GM18867 (cell line): ENCODE measurements around the gene PLK4.
"Not testable (repeated sequence)": the region's sequence is repeated elsewhere in the genome, so short reads cannot be mapped to it uniquely, and the experiment has no call there.

Experiments used
- ATAC-seq: cut with Tn5 transposase; IDR thresholded peaks from one replicate; pipeline ENCODE4 v1.9.1; 2021; ENCODE audit warnings: mild to moderate bottlenecking, moderate library complexity; ENCODE audit not compliant: unreplicated experiment

PLK4 gene

DNA sequence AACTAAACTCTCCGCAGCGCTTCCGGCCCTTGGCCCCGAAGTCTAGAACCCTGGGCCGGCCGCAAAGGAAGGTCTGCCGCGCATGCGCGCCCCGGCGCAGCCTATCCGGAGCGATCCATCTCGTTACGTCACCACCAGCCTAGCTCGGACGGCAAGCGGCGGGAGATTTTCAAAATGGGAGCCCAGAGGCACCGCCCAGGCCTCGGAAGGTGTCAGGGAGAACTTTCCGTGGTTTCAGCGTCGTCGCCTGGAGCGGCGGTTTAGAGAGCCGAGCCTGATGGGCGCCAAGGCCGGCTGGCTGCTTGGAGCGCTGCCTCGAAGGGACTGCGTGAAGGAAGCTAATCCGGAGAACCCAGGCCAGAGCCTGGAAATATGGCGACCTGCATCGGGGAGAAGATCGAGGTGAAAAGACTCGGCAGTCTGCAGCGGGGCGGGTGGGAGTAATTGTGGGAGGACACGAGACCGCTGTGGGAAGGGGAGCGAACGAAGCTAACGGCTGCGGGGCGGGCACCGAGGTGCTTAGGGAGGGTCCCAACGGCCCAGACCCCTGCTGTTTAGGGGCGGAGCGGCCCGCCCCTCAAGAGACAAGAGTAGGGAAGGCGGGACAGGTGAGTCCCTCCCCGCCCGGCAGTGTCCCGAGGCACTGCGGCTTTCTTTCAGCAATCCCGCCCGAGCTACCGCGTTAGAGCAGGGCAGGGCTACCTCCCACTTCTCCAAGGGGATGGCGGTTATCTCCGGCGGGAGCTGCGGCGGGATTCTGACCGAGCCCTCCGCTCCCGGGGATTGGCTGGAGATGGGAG is at the start of gene PLK4:
Gene PLK4, plus strand, starts transcription at position 131 of the 800 bp plus-strand sequence. Its CDS starts 242 bp downstream, at position 373.
- peak; percentile 92 for ATAC-seq

DNA sequence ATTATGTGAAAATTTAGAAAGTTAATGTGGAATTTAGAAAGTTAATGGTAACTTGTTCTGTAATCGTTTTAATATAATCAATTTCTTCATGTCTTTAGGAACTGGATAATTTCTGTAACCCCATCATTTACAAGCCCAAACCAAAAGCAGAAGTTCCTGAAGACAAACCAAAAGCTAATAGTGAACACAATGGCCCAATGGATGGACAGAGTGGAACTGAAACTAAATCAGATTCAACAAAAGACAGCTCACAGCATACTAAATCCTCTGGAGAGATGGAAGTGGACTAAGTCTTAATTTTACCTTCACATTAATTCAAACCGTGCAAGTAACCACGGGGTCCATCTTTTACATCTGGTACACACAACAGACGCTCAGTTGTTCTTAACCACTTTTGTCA is 48.1 kb upstream of the PLK4 start:
- peak; percentile 66 for ATAC-seq

DNA sequence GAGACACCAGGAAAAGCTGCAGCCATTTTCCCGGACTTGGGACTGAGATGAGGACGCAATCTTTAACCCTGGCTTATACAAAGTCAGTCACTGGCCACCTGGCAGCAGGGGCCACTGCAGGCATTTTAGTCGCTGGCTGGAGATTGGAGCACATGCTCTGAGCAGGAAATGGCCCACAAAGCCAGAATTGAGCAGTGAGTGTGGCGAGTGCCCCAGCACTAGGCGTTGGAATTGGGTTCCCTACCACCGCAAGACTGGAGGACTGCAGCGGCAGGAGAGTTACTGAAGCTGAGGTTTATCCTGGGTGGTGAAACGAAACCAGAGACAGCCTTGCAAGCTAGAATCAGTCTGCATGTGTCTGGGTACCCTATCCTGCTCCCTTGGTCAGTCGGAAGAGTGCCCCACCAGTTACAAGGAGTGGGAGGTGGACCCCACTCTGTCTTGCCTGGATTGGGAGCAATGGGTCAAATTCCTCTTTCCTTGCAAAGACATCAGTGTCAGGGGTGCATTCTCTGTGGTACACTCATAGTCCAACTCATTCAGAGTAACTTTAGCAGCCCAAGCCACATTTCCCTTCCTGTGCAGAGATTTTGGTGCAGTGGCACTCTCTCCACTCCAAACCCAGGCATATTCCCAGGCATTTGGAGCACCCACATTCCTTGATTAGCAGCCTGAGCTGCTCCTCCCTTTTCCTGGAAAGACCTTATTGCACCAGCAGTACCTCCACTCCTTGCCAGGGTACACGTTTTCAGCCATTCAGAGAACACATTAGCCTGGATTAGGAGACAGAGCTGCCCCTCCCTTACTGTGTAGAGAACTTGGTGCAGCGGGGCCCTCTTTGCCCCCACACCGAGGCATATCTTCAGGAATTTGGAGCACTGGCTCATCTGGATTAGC is 36.7 kb upstream of the PLK4 start:
- ATAC-seq = no peak

DNA sequence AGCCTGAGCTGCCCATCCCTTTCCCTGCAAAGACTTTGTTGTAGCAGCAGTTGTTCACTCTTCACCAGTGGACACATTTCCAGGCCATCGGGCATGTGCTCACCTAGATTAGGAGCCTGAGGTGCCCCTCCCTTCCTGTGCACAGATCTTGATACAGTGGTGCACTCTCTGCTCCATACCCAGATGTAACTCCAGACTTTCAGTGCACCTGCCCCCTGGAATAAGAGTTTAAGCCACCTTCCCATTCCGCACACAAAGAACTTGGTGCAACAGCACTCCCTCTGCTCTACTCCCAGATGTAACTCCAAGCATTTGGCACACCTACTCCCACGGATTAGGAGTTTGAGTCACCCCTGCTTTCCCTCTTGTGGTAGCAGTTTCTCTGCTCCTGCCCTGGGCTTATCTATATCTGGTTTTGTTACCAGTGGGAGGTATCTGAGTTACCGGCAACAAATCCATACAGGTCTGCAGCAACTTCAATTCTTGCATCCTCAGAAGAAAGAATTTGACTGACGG is 36.0 kb upstream of the PLK4 start:
- ATAC-seq = no peak

DNA sequence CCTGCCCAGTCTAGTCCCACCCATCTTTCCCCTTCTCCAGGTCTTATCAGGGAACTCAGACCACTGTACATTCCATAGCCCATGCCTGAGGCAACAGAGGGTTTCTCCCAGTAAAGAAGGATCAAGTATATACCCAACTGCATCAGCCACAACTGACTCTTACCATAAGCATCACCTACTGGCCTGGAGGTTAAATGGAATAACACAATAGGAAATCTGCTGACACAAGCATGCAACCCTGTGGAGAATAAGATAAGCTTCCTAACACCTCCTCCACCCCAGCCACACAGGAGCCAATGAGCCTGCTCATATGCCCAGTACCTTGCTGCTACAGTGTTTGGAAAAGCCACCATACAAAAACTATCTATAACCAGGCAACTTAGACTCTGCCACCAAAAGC is 34.6 kb upstream of the PLK4 start:
- no peak for ATAC-seq

DNA sequence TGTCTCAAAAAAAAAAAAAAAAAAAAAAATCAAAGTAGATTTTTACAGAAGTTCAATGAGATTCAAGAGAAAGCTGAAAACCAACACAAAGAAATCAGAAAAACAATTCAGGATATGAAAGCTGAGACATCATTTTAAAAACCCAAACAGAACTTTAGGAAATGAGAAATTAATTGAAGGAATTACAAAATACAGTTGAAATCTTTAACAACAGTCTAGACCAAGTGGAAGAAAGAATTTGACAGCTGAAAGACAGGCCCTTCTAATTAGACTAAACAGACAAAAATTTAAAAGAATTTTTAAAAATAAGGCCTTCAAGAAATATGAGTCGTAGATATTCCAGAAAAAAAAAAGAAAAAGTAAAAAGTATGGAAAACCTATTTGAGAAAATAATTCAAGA is 33.9 kb upstream of the PLK4 start:
- no peak for ATAC-seq

DNA sequence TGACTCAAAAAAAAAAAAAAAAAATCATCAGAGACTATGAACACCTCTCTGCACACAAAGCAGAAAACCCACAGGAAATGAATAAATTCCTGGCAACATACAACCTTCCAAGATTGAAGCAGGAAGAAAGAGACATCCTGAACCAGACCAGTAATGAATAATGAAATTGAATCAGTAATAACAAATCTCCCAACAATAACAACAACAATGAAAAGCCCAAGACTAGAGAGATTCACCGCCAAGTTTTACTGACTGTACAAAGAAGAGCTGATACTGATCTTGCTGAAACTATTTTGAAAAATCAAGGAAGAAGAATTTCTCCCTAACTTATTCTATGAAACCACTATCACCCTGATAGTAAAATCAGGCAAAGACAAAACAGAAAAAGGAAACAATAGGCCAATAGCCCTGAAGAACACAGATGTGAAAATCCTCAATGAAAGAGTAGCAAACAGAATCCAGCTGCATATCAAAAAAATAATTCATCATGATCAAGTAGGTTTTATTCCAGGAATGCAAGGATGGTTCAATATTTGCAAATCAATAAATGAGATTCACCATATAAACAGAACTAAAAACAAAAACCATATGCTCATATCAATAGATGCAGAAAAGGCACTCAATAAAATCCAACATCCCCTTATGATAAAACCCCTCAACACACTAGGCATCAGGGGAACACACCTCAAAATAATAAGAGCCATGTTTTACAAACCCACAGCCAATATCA is 31.0 kb upstream of the PLK4 start:
- no peak for ATAC-seq

DNA sequence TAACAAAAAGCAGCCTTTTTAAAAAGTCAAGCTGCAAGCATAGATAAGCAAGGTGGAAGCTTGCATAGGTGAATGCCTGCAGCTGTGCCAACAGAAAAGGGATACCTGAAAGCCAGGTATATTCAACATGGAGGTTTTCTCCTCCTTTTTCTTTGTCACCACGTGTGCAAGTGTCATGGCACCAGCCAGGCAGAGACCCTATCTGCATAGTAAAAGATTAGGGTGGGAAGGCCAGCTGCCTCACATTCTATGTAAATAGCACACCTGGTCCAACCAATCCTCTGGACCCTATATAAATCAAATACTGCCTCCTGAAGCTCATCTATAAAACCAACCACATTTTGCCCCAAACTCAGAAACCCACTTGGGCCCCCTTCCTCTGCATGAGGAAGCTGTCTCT is 28.0 kb upstream of the PLK4 start:
- no peak for ATAC-seq

DNA sequence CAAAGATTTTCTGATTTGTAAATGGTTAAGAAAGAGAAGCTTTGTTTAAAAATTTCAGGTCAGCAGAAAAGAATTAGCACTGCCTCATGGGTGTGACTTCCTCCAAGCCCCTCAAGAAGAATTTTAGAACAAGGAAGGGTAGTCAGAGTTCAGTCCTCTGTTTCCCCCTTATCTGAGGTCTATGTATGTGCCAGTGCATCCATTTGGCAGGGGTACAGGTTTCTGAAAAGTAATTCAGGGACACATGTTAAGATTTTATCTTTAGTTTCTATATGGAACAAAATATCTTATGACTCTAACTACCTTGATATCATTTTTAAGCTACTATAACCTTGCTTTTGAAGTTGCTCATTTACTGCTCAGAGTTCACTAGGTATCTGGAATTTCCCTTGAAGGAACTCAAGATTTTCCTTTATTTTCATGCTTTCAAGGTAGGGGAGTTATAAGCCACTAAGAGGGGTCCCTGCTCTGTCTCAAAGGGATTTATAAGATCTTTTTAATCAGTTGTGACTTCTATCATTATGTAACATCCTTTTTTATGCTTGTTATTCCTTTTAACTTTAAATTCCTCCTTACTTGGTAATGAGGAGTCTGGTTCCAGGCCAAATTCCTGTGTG is 24.4 kb upstream of the PLK4 start:
- no peak for ATAC-seq

DNA sequence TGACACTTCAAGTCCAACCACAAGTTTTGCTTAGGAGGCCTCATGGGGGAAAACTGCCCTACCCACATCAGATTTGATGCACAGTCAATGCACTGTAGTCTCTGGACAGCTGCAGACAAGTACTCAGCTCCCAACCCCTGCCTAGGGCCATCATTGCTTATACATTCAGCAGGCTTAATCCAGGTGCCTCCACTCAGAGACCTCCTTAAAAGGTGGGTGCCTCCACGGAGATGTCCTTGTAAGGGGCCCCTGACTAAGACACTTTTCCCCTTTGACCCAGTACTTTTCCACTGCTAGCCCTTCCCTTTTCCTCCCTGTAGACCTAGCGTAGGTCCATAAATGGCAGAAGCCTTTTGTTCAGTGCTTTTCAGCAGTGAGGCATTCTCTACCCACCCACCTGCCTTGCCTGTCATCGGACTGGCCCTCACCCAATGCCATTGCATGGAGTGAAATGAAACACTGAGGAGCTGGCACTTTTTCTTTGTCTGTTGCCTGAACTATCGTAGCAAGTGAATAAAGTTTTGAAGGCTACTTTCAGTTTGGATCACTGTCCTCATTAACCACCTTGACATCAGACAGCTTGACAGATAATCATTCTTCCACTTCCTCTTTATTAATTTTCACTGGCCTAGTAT is 23.8 kb upstream of the PLK4 start:
- peak; percentile 94 for ATAC-seq

DNA sequence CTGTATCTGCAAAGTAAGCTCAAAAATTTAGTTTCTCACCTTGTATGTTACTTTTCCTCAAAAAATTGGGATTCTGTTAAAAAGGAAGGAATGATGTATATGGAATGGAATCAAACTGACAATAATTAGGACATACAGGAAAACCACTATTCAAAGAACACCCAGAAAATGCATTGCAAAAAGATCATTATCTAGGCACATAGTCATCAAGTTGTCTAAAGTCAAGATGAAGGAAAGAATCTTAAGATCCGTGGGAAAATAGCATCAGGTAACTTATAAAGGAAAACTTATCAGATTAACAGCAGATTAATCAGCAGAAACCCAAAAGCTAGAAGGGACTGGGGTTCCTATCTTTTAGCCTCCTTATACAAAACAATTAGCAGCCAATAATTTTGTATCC is 23.1 kb upstream of the PLK4 start:
- ATAC-seq = no peak

DNA sequence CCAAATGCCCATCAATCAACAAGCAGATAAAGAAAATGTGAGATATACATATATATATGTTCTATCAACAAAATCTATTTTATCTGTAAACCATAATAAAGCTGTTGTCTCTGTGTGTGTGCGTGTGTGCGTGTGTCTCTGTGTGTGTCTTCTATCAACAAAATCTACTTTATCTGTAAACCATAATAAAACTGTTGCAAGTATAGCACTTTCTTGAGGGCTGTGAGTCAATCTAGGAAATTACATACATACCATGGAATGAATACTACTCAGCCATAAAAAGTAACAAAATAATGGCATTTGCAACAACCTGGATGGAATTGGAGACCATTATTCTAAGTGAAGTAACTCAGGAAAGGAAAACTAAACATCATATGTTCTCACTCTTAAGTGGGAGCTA is 12.5 kb upstream of the PLK4 start:
- no peak for ATAC-seq

DNA sequence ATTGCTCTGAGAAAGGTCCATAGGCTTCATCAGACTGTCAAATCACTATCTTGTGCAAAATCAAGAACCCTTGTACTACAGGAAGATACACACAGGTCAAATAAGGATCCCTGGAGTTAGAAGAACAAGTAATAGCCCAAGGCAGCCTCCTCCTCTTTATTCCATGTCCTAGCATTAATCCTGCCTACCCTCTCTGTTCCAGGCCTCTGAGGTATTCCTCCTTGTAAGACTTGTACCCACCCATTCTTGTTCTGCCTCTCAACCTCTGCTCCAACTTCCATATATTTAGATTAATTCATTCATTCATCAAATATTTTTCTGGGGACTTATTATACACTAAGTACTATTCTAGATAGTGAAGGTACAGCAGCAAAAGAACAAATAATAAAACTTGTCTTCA is 10.4 kb upstream of the PLK4 start:
- ATAC-seq = no peak

DNA sequence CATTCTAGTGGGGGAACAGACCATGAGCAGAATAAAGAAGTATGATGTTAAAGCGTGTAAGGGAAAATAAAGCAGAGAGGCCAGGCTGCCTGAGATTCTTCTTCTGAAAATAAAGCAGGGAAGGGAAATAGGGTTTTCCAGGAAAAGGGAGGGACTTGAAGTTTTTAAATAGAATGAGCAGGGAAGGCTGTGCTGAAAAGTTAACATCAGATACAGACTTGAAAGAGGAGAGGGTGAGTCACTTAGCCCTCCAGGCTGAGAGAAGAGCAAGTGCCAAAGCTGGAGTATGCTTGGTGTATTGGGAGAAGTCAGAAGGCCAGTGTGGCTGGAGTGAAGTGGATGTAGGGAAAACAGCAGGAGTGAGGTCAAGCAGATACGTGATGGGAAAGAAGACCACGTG is 10.0 kb upstream of the PLK4 start:
- ATAC-seq = no peak

DNA sequence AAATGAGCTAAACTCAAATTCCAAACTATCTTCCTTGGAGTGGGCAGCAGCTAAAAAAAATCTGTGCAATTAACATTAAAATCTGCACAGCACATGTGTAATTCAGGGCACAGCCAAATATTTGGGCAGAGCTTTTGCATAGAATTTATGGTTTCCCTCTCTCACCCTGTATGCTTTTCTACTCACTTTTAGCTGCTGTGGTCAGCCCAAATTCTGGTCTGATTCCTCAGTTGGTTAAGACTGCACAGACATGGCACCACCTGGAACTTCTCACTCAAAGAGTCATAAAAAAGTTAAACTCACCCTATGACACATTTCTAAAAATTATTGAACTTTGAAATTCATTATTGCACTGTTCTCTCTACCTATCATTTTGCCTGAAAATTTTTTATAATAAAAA is 4.9 kb upstream of the PLK4 start:
- no peak for ATAC-seq

DNA sequence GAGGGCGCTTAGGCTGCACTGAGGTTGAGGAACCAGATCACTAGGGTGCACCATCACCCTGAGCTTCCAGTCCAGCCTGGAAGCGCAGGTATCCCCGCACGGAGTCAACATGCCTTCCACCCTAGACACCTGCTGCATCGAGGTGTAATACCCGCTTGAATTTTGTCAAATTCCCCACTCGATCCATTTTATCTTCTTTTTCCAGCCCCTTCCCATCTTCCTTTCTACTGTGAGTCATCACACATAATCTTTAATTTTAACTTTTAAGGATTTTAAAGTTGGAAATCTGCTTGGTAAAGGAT is 821 bp downstream of the PLK4 start:
- ATAC-seq = peak; percentile 38

DNA sequence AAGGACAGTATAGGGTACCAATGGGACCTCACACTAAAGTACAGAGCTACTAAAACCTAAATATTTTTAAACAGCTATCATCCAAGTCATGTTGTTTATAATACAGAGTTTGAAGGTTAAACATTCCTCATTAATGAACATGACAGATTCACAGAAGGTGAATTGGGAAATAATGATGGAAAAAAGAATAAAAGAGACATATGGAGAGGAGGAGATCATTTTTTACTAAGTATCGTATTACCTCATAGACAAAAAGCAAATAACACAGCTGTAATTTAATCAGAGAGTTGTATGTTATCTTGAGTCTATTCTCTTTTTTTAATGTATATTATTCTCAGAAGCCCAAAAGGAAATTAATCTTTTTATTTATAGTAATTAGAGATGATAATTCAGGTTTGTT is 7.9 kb downstream of the PLK4 start:
- no peak for ATAC-seq

DNA sequence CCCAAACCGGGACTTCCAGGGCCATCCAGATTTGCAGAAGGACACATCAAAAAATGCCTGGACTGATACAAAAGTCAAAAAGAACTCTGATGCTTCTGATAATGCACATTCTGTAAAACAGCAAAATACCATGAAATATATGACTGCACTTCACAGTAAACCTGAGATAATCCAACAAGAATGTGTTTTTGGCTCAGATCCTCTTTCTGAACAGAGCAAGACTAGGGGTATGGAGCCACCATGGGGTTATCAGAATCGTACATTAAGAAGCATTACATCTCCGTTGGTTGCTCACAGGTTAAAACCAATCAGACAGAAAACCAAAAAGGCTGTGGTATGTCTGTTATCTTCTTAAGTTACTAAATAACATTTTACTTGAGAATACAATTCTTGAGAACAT is 9.2 kb downstream of the PLK4 start:
- ATAC-seq = no peak

DNA sequence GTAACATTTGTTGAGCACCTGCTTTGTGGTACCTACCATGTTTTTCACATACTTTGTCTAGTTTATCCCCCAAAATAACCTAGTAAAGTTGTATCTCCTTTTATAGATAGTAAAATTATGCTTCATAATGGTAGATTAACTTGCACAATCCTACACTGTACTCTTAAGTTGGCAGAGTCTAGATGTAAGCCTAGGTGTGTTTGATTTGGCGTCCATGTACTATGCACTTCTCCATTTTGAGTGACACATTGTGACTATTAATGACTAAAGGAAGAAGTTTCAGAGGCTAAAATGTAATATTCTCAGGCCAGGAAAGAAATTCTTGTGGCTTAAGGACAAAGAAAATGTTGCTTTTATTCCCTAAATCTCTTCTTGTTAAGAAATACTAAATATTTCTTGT is 15.4 kb downstream of the PLK4 start:
- ATAC-seq = no peak

DNA sequence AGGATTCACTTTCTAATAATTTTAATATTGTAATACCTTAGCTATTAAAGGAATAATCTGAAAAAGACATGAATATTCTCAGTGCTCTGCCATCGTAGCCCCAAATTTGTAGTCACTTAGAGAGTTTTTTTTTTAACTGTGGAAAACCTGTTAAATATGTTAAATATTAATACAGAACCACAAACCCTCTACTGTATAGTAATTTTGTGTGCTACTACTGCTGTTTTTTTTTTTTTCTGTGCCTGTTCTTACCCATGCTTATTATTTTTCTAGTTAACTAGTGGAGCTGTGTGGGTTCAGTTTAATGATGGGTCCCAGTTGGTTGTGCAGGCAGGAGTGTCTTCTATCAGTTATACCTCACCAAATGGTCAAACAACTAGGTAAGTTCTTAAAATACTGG is 15.8 kb downstream of the PLK4 start:
- no peak for ATAC-seq

DNA sequence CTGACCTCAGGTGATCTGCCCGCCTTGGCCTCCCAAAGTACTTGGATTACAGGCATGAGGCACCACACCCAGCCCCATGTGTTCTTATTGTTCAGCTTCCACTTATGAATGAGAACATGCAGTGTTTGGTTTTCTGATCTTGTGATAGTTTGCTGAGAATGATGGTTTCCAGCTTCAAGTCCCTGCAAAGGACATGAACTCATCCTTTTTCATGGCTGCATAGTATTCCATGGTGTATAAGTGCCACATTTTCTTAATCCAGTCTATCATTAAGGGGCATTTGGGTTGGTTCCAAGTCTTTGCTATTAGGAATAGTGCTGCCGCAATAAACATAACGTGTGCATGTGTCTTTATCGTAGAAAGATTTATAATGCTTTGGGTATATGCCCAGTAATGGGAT is 19.0 kb downstream of the PLK4 start:
- not testable (repeated sequence) for ATAC-seq
